ENCODE results near the gene SENP1. TPM values are rescaled to one million over a fixed set of nuclear protein-coding genes. Genes with fewer than 3 reads are reported as not detected.

SENP1 gene
- total RNA-seq, 1 donor from 2014 or later, result 24.2 TPM

- H3K4me1 Mint-ChIP-seq (ENCODE audit: low read depth, unreplicated experiment), result no peaks in the 10 kb centered on the region
- H3K27ac Mint-ChIP-seq (ENCODE audit: unreplicated experiment), result no peak overlapping the region
- no peak overlapping the region for H3K4me3 Mint-ChIP-seq (ENCODE audit: unreplicated experiment)
- H3K9me3 Mint-ChIP-seq (ENCODE audit: unreplicated experiment), result no peaks in the 10 kb centered on the region
- H3K27me3 Mint-ChIP-seq (ENCODE audit: unreplicated experiment), result no peaks in the 10 kb centered on the region
- DNase-seq, result no peak
- no peaks in the 10 kb centered on the region for H3K36me3 Mint-ChIP-seq (ENCODE audit: unreplicated experiment)
- TF ChIP-seq CTCF (IDR thresholded peaks at IDR 0.05; ENCODE audit: partially characterized antibody, unreplicated experiment), result no peak
Observed at GRCh38 chr12:48050174-48050573, 55.7 kb downstream of the SENP1 start.

DNA sequence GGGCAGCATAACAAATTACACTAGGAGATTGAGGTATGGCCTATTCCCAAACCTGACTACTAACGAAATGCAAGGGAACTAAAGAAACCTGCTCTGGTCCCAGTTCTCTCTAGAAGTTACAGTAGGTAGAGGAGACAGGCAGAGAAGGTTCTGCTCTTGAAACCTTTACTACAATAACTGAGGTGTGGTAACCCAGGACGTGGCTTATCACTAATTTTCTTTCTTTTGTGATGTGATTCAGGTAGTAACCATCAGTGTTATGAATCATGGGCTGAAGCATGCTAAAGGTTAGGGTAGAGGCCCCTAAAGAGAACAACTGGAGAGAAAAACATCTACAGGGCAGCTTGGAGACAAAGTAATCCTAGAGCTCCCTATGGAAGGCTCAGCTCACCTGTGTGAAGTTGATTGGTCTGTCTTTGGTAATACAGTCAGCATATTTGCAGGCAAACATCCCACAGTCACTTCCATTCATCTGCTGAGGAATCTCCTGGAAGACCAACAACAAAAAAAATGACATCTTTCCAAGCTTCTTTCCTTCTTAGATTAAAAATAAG, 59.8 kb downstream of the SENP1 start:
- no peak for TF ChIP-seq CTCF (IDR thresholded peaks at IDR 0.05; ENCODE audit: partially characterized antibody, unreplicated experiment)

DNA sequence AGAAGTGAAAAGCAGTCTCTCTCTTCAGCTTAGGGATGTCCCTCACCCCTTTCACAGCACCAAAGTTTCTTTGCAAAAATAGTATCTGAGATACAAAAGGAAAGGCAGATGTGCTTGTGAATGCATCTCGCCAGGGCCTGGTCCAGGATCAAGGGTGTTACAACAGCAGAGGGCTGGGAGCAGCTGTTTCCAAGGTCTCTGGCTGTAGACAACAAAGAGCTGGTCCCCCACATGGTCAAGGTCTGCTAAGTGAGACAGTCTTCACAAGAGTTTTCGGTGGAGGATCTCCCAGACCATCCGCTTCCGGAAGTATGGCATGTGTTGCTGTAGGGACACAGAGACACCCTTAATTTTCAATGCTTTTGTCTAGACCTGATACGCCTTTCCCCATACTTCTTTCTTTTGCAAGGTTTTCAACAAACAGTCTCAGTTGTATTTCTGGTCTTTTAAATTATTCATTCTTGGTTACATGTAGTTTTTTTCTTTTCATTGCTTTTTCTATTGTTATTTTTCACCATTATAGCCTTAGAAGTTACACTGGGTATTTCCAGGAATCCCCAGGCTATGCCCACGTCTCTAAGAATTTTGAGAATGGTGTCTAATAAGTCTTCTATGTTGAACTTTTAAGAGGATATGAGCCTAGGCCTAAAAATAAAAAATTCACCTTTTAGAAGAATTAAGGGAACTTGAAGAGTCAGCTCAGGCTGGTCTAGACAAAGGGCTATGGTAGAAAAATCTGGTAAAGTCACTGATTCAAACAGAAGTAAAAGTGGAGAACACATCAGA, 60.6 kb downstream of the SENP1 start:
- no peaks in the 10 kb centered on the region for H3K9me3 Mint-ChIP-seq (ENCODE audit: unreplicated experiment)
- DNase-seq, result no peak
- H3K27ac Mint-ChIP-seq (ENCODE audit: unreplicated experiment), result no peak overlapping the region
- H3K36me3 Mint-ChIP-seq (ENCODE audit: unreplicated experiment), result no peaks in the 10 kb centered on the region
- H3K4me1 Mint-ChIP-seq (ENCODE audit: low read depth, unreplicated experiment), result no peaks in the 10 kb centered on the region
- H3K4me3 Mint-ChIP-seq (ENCODE audit: unreplicated experiment), result no peak overlapping the region
- TF ChIP-seq CTCF (IDR thresholded peaks at IDR 0.05; ENCODE audit: partially characterized antibody, unreplicated experiment), result no peak
- no peaks in the 10 kb centered on the region for H3K27me3 Mint-ChIP-seq (ENCODE audit: unreplicated experiment)

More for the DNA sequence above, 59.8 kb downstream of the SENP1 start:
- no peak for DNase-seq
- H3K9me3 Mint-ChIP-seq (ENCODE audit: unreplicated experiment), result no peaks in the 10 kb centered on the region
- H3K4me1 Mint-ChIP-seq (ENCODE audit: low read depth, unreplicated experiment), result no peaks in the 10 kb centered on the region
- no peaks in the 10 kb centered on the region for H3K36me3 Mint-ChIP-seq (ENCODE audit: unreplicated experiment)
- H3K27me3 Mint-ChIP-seq (ENCODE audit: unreplicated experiment), result no peaks in the 10 kb centered on the region
- no peak overlapping the region for H3K27ac Mint-ChIP-seq (ENCODE audit: unreplicated experiment)
- H3K4me3 Mint-ChIP-seq (ENCODE audit: unreplicated experiment), result no peak overlapping the region

GRCh38 chr12:48044396-48044795, 61.5 kb downstream of the SENP1 start:
- Mint-ChIP-seq H3K27ac (ENCODE audit: unreplicated experiment) (no peak overlapping the region), H3K9me3 (ENCODE audit: unreplicated experiment) (no peaks in the 10 kb centered on the region), H3K4me3 (ENCODE audit: unreplicated experiment) (no peak overlapping the region), H3K36me3 (ENCODE audit: unreplicated experiment) (no peaks in the 10 kb centered on the region), H3K4me1 (ENCODE audit: low read depth, unreplicated experiment) (no peaks in the 10 kb centered on the region), H3K27me3 (ENCODE audit: unreplicated experiment) (no peaks in the 10 kb centered on the region)
- no peak for DNase-seq
- no peak for TF ChIP-seq CTCF (IDR thresholded peaks at IDR 0.05; ENCODE audit: partially characterized antibody, unreplicated experiment)

- no peak for DNase-seq
- no peaks in the 10 kb centered on the region for H3K4me1 Mint-ChIP-seq (ENCODE audit: low read depth, unreplicated experiment)
- no peaks in the 10 kb centered on the region for H3K27me3 Mint-ChIP-seq (ENCODE audit: unreplicated experiment)
- no peaks in the 10 kb centered on the region for H3K9me3 Mint-ChIP-seq (ENCODE audit: unreplicated experiment)
- no peak overlapping the region for H3K4me3 Mint-ChIP-seq (ENCODE audit: unreplicated experiment)
- H3K27ac Mint-ChIP-seq (ENCODE audit: unreplicated experiment), result no peak overlapping the region
- TF ChIP-seq CTCF (IDR thresholded peaks at IDR 0.05; ENCODE audit: partially characterized antibody, unreplicated experiment), result no peak
- H3K36me3 Mint-ChIP-seq (ENCODE audit: unreplicated experiment), result no peaks in the 10 kb centered on the region
Observed at GRCh38 chr12:48043771-48044170, 62.1 kb downstream of the SENP1 start.
